Stomach (tissue), 9 donors: ENCODE data around the gene EPHX1. TPM values are rescaled to one million over a fixed set of nuclear protein-coding genes. Genes with fewer than 3 reads are reported as not detected.
"Not testable (repeated sequence)": the region's sequence is repeated elsewhere in the genome, so short reads cannot be mapped to it uniquely, and the experiment has no call there.

ENCODE experiments used
- DNase-seq, 2 donors: peaks; one replicate each; pipeline versions ENCODE4 v3.0.0 to v3.0.0-alpha.2; 2013 to 2019
- H3K27ac ChIP-seq, 5 donors: fragments of 200-600 bp in 4 of 5; sonication (generic) in 4 of 5; one replicate each; pipeline ENCODE4 v1.5.1; 2013 to 2019; ENCODE audit warnings: mild to moderate bottlenecking in 1 of 5, moderate library complexity in 1 of 5
- H3K27me3 ChIP-seq, 3 donors: fragments of 200-600 bp; sonication (generic); one replicate each; pipeline ENCODE4 v1.5.1; 2017 to 2019; ENCODE audit warnings: mixed run types in 1 of 3
- H3K36me3 ChIP-seq, 4 donors: fragments of 200-600 bp; sonication (generic); 1 replicate in 3 of 4; 2 replicates in 1 of 4; pipeline ENCODE4 v1.5.1; 2016 to 2019
- H3K4me1 ChIP-seq, 4 donors: fragments of 200-600 bp; sonication (generic); one replicate each; pipeline ENCODE4 v1.5.1; 2016 to 2019
- H3K4me3 ChIP-seq, 4 donors: fragments of 200-600 bp; sonication (generic) in 3 of 4; one replicate each; pipeline ENCODE4 v1.5.1; 2016 to 2019; ENCODE audit warnings: mild to moderate bottlenecking in 1 of 4
- H3K9me3 ChIP-seq, 4 donors: fragments of 200-600 bp; sonication (generic); one replicate each; pipeline ENCODE4 v1.5.1; 2016 to 2019
- CTCF ChIP-seq, 7 experiments: fragments of 450-650 bp in 4 of 7; fragments of 200-600 bp in 3 of 7; sonication (generic) in 3 of 7; IDR thresholded peaks; one replicate each; pipeline ENCODE4 v1.5.1; 2016 to 2019; ENCODE audit warnings: antibody characterized with exemption in 7 of 7, control low read depth in 2 of 7, mild to moderate bottlenecking in 1 of 7
- EP300 ChIP-seq: sonication (generic); formaldehyde crosslinking; IDR thresholded peaks from one replicate; pipeline ENCODE4 v1.6.1; 2017; ENCODE audit warnings: antibody characterized with exemption
- POLR2A ChIP-seq, 4 donors: fragments of 450-650 bp; IDR thresholded peaks; one replicate each; pipeline ENCODE4 v1.6.1; 2016; ENCODE audit warnings: antibody characterized with exemption in 4 of 4, control low read depth in 2 of 4, mild to moderate bottlenecking in 1 of 4, moderate library complexity in 1 of 4
- POLR2AphosphoS5 ChIP-seq, 3 donors: sonication (generic); formaldehyde crosslinking; IDR thresholded peaks; one replicate each; pipeline ENCODE4 v1.6.1; 2016; ENCODE audit warnings: antibody characterized with exemption in 3 of 3
- WGBS, 5 donors: extraction: QIAGEN DNeasy Blood & Tissue Kit in 3 of 5; methylation state at CpG; one replicate each; pipeline versions ENCODE4 v1.1.5 to v1.1.7; 2013 to 2018; 5-methylcytosine and 5-hydroxymethylcytosine counted together
- intact Hi-C: fragments of 100-400 bp; cut with DNase I; formaldehyde crosslinking; loops from one replicate; pipeline ENCODE4 v1.15.1; 2023; ENCODE audit warnings: low total_unique reads
- polyA plus RNA-seq, 3 donors: library from polyadenylated mRNA; stranded (reverse); fragments of 200-250 nt; gene quantifications; one replicate each; pipeline ENCODE4 v1.2.3, GENCODE V29; 2013
- total RNA-seq, 5 donors: library from RNA; depleted of rRNA; stranded (reverse); fragments of >200 nt; gene quantifications; one replicate each; pipeline versions ENCODE4 v1.1.0 to v1.2.3, GENCODE V29; 2014 to 2016
- donor health status: healthy with polysubstance abuse.
- donor health status: Bipolar disorder and iron deficiency.
- donor health status: healthy.

Gene EPHX1
- total and polyA plus RNA-seq, 8 donors = 13.0 to 94.6 (median 40.5) TPM

GRCh38 chr1:225811622-225812487 lies 1.9 kb downstream of the EPHX1 start:
- no peaks in the 10 kb centered on the region for H3K36me3 ChIP-seq
- H3K4me3 ChIP-seq = peak overlapping the region; percentile 69 to 82 (median 76)
- intact Hi-C loops = no loop called here
- DNase-seq = peak in 1 of 2 donors; percentile 38
- H3K27ac ChIP-seq = peak overlapping the region in 4 of 5 donors; percentile 84 to 96 (median 93)
- WGBS, 5 donors = 61 to 79% (median 73%) methylated on average over 10 of the region's 10 CpGs
- H3K4me1 ChIP-seq = peaks cover 58 to 69% (median 68%) of the 10 kb centered on the region in 4 donors
- no peaks in the 10 kb centered on the region for H3K9me3 ChIP-seq
- H3K27me3 ChIP-seq = no peaks in the 10 kb centered on the region
- no peak for TF ChIP-seq POLR2A (IDR thresholded peaks at IDR 0.05)
- no peak for TF ChIP-seq POLR2AphosphoS5 (IDR thresholded peaks at IDR 0.05)
- TF ChIP-seq CTCF (IDR thresholded peaks at IDR 0.05) = no peak
- TF ChIP-seq EP300 = no peak

- no peak for DNase-seq
- 59 to 77% (median 72%) methylated on average over 6 to 8 of the region's 8 CpGs for WGBS, 5 donors
- Histone ChIP-seq H3K4me1 (peaks cover 66 to 77% (median 76%) of the 10 kb centered on the region in 4 donors), H3K27ac (peak overlapping the region; percentile 56 to 96 (median 92)), H3K4me3 (no peak overlapping the region), H3K36me3 (no peaks in the 10 kb centered on the region), H3K9me3 (no peaks in the 10 kb centered on the region), H3K27me3 (no peaks in the 10 kb centered on the region)
- intact Hi-C loops = no loop called here
- TF ChIP-seq EP300 (no peak), CTCF (IDR thresholded peaks at IDR 0.05) (no peak), POLR2AphosphoS5 (IDR thresholded peaks at IDR 0.05) (no peak), POLR2A (IDR thresholded peaks at IDR 0.05) (no peak)
Observed at GRCh38 chr1:225812488-225813213, 2.7 kb downstream of the EPHX1 start.

GRCh38 chr1:225813214-225813964 lies 3.5 kb downstream of the EPHX1 start:
- H3K4me1 ChIP-seq = peaks cover 73 to 84% (median 83%) of the 10 kb centered on the region in 4 donors
- DNase-seq = peak; percentile 42 to 80
- TF ChIP-seq CTCF (IDR thresholded peaks at IDR 0.05) (no peak), POLR2AphosphoS5 (IDR thresholded peaks at IDR 0.05) (peak; percentile 66 to 72 (median 67)), EP300 (no peak), POLR2A (IDR thresholded peaks at IDR 0.05) (no peak)
- no peaks in the 10 kb centered on the region for H3K9me3 ChIP-seq
- H3K27ac ChIP-seq = peak overlapping the region; percentile 56 to 96 (median 92)
- H3K4me3 ChIP-seq = peak overlapping the region in 1 of 4 donors; percentile 2
- intact Hi-C loops = no loop called here
- no peaks in the 10 kb centered on the region for H3K27me3 ChIP-seq
- 22 to 33% (median 23%) methylated on average over 10 of the region's 10 CpGs for WGBS, 5 donors
- H3K36me3 ChIP-seq = no peaks in the 10 kb centered on the region

- Histone ChIP-seq H3K27ac (peak overlapping the region in 4 of 5 donors; percentile 64 to 96 (median 93)), H3K9me3 (no peaks in the 10 kb centered on the region), H3K4me1 (peaks cover 80 to 90% (median 87%) of the 10 kb centered on the region in 4 donors), H3K4me3 (no peak overlapping the region), H3K36me3 (no peaks in the 10 kb centered on the region), H3K27me3 (no peaks in the 10 kb centered on the region)
- intact Hi-C loops = no loop called here
- no peak for DNase-seq
- WGBS, 5 donors = 57 to 72% (median 63%) methylated on average over 7 of the region's 7 CpGs
- TF ChIP-seq POLR2A (IDR thresholded peaks at IDR 0.05) = no peak
- TF ChIP-seq POLR2AphosphoS5 (IDR thresholded peaks at IDR 0.05) = no peak
- no peak for TF ChIP-seq CTCF (IDR thresholded peaks at IDR 0.05)
- TF ChIP-seq EP300 = no peak
Observed at GRCh38 chr1:225814381-225814780, 4.5 kb downstream of the EPHX1 start.

- peak overlapping the region in 4 of 5 donors; percentile 64 to 96 (median 93) for H3K27ac ChIP-seq
- DNase-seq, H3K9me3 ChIP-seq, H3K36me3 ChIP-seq, intact Hi-C loops, H3K27me3 ChIP-seq, H3K4me3 ChIP-seq: not testable (repeated sequence)
- peaks cover 87 to 93% (median 90%) of the 10 kb centered on the region in 4 donors for H3K4me1 ChIP-seq
- 80 to 97% (median 88%) methylated on average over 7 of the region's 7 CpGs for WGBS, 5 donors
Observed at GRCh38 chr1:225815090-225815489, 5.2 kb downstream of the EPHX1 start.
